HepG2 (cell line): Measurements from ENCODE around the gene COQ10B. TPM values are rescaled to one million over a fixed set of nuclear protein-coding genes. Genes with fewer than 3 reads are reported as not detected.

Experiments
- BCL6 ChIP-seq: IDR thresholded peaks from 2 replicates; pipeline ENCODE4 v1.6.1; 2016; ENCODE audit warnings: missing genetic modification reagents, missing compliant biosample characterization
- CBX5 ChIP-seq: sonication (generic); formaldehyde crosslinking; IDR thresholded peaks from 2 replicates; pipeline ENCODE4 v1.4.0; 2020; ENCODE audit warnings: missing genetic modification reagents, borderline replicate concordance
- KLF16 ChIP-seq, 2 experiments: sonication (generic) in 1 of 2; formaldehyde crosslinking in 1 of 2; IDR thresholded peaks; 2 replicates each; pipeline versions ENCODE4 v1.6.1 to v1.8.0; 2016 to 2023; ENCODE audit warnings: missing genetic modification reagents in 2 of 2, missing compliant biosample characterization in 1 of 2
- MLLT10 ChIP-seq: sonication (generic); formaldehyde crosslinking; IDR thresholded peaks from 2 replicates; pipeline ENCODE4 v1.4.0; 2020; ENCODE audit warnings: missing genetic modification reagents
- MYPOP ChIP-seq: sonication (generic); formaldehyde crosslinking; IDR thresholded peaks from 2 replicates; pipeline ENCODE4 v1.8.1; 2023; ENCODE audit warnings: mild to moderate bottlenecking, moderate library complexity, missing genetic modification reagents
- SALL1 ChIP-seq: sonication (generic); formaldehyde crosslinking; IDR thresholded peaks from 2 replicates; pipeline ENCODE4 v1.8.0; 2022; ENCODE audit warnings: mild to moderate bottlenecking, missing genetic modification reagents
- TBL1XR1 ChIP-seq: fragments of 150-350 bp; IDR thresholded peaks from 2 replicates; pipeline ENCODE4 v1.6.1; 2014; ENCODE audit warnings: borderline replicate concordance, low read length; ENCODE audit not compliant: partially characterized antibody
- TBX2 ChIP-seq: sonication (generic); formaldehyde crosslinking; IDR thresholded peaks from 2 replicates; pipeline ENCODE4 v1.5.0; 2020; ENCODE audit warnings: missing genetic modification reagents, mild to moderate bottlenecking, borderline replicate concordance
- TCF7L2 ChIP-seq: IDR thresholded peaks from 2 replicates; pipeline ENCODE4 v1.6.1; 2011; ENCODE audit warnings: mild to moderate bottlenecking, low read depth, low read length, moderate library complexity
- THRA ChIP-seq: sonication (generic); formaldehyde crosslinking; IDR thresholded peaks from 2 replicates; pipeline ENCODE4 v1.4.0; 2020; ENCODE audit warnings: missing genetic modification reagents, borderline replicate concordance
- ZBTB14 ChIP-seq: sonication (generic); formaldehyde crosslinking; IDR thresholded peaks from 2 replicates; pipeline ENCODE4 v1.4.0; 2020; ENCODE audit warnings: missing genetic modification reagents
- ZBTB4 ChIP-seq: sonication (generic); formaldehyde crosslinking; IDR thresholded peaks from 2 replicates; pipeline ENCODE4 v1.4.0; 2020; ENCODE audit warnings: missing genetic modification reagents, mild to moderate bottlenecking, borderline replicate concordance
- ZMYM4 ChIP-seq: sonication (generic); formaldehyde crosslinking; IDR thresholded peaks from 2 replicates; pipeline ENCODE4 v1.8.1; 2023; ENCODE audit warnings: mild to moderate bottlenecking, missing genetic modification reagents
- ZNF160 ChIP-seq: sonication (generic); formaldehyde crosslinking; IDR thresholded peaks from 2 replicates; pipeline ENCODE4 v1.8.0; 2022; ENCODE audit warnings: mild to moderate bottlenecking, inconsistent platforms, missing genetic modification reagents
- ZNF24 ChIP-seq: fragments of 450-650 bp; IDR thresholded peaks from 2 replicates; pipeline ENCODE4 v1.6.1; 2017; ENCODE audit warnings: antibody characterized with exemption, mild to moderate bottlenecking
- ZNF333 ChIP-seq: sonication (generic); formaldehyde crosslinking; IDR thresholded peaks from 2 replicates; pipeline ENCODE4 v1.4.0; 2020; ENCODE audit warnings: mild to moderate bottlenecking, missing genetic modification reagents, borderline replicate concordance
- ZNF362 ChIP-seq: sonication (generic); formaldehyde crosslinking; IDR thresholded peaks from 2 replicates; pipeline ENCODE4 v1.4.0; 2020; ENCODE audit warnings: missing genetic modification reagents, mild to moderate bottlenecking, borderline replicate concordance
- ZNF670 ChIP-seq: sonication (generic); formaldehyde crosslinking; IDR thresholded peaks from 2 replicates; pipeline ENCODE4 v1.8.0; 2022; ENCODE audit warnings: mild to moderate bottlenecking, missing genetic modification reagents, borderline replicate concordance
- ZNF672 ChIP-seq: sonication (generic); formaldehyde crosslinking; IDR thresholded peaks from 2 replicates; pipeline ENCODE4 v1.8.1; 2022; ENCODE audit warnings: missing genetic modification reagents
- ZNF83 ChIP-seq: sonication (generic); formaldehyde crosslinking; IDR thresholded peaks from 2 replicates; pipeline ENCODE4 v1.4.0; 2020; ENCODE audit warnings: missing genetic modification reagents, mild to moderate bottlenecking, borderline replicate concordance
- ZSCAN30 ChIP-seq: sonication (generic); formaldehyde crosslinking; IDR thresholded peaks from 2 replicates; pipeline ENCODE4 v1.5.0; 2020; ENCODE audit warnings: mild to moderate bottlenecking, missing genetic modification reagents
- polyA plus RNA-seq, 8 experiments: library from polyadenylated mRNA; depleted of rRNA in 3 of 8; stranded (reverse) in 7 of 8; unstranded in 1 of 8; fragments of >200 nt; fragmentation: Illumina TruSeq in 4 of 8; extraction: Trizol in 4 of 8; gene quantifications; 2 replicates each; pipeline versions ENCODE4 v1.2.1 to v1.2.3, GENCODE V29; 2011 to 2016; ENCODE audit warnings: low read depth in 4 of 8, missing spikeins in 1 of 8, mixed read lengths in 1 of 8; ENCODE audit not compliant: insufficient read depth in 1 of 8
- total RNA-seq, 5 experiments: library from RNA; depleted of rRNA; stranded (reverse); fragments of >200 nt; fragmentation: Illumina TruSeq; extraction: Trizol; gene quantifications; 2 replicates each; pipeline ENCODE4 v1.2.3, GENCODE V29; 2016; ENCODE audit warnings: low read depth in 1 of 5

COQ10B gene
- total and polyA plus RNA-seq, 2 of the 13 experiments (the other 11 are each of a cell fraction or from before 2014, with no cell fraction given) = 4.6 to 34.9 TPM

- peak; percentile 41; the same call in 1 of the 2 replicates for TF ChIP-seq ZBTB4
- TF ChIP-seq TBL1XR1 = peak; percentile 12
- peak; percentile 42; the same call in 1 of the 2 replicates for TF ChIP-seq ZBTB14 (CRISPR knock-in tag)
- no peak for TF ChIP-seq MYPOP (CRISPR knock-in tag)
- TF ChIP-seq TBX2 = peak; percentile 62; the same call in 1 of the 2 replicates
- TF ChIP-seq ZNF670 (CRISPR knock-in tag) = no peak
- no peak for TF ChIP-seq CBX5 (CRISPR knock-in tag)
- no peak for TF ChIP-seq MLLT10 (CRISPR knock-in tag)
- TF ChIP-seq ZNF672 (CRISPR knock-in tag) = no peak
- TF ChIP-seq ZNF362 (CRISPR knock-in tag) = peak; percentile 77; the same call in 1 of the 2 replicates
- TF ChIP-seq BCL6 (CRISPR knock-in tag) = no peak
- TF ChIP-seq ZNF24 = no peak
- peak; percentile 34; the same call in 1 of the 2 replicates for TF ChIP-seq SALL1 (CRISPR knock-in tag)
- no peak for TF ChIP-seq ZSCAN30 (CRISPR knock-in tag)
- TF ChIP-seq ZNF333 (CRISPR knock-in tag) = no peak
- TF ChIP-seq TCF7L2 = no peak
- TF ChIP-seq KLF16 (CRISPR knock-in tag; IDR thresholded peaks at IDR 0.05) = no peak
- peak; percentile 49 for TF ChIP-seq ZMYM4 (CRISPR knock-in tag)
- no peak for TF ChIP-seq ZNF160 (CRISPR knock-in tag)
- 0 out of 2 replicates have a peak, but pooled peaks have one; percentile 30 for TF ChIP-seq THRA (CRISPR knock-in tag)
- TF ChIP-seq ZNF83 (CRISPR knock-in tag) = 0 out of 2 replicates have a peak, but pooled peaks have one; percentile 40
Observed at GRCh38 chr2:197435598-197436420, 17.5 kb upstream of the COQ10B start (continued).
